ENCODE measurements around the gene UIMC1. TPM values are rescaled to one million over a fixed set of nuclear protein-coding genes. Genes with fewer than 3 reads are reported as not detected.

The UIMC1 gene
- total RNA-seq, 2 donors from 2014 or later, result 46.6 to 50.8 TPM

DNA sequence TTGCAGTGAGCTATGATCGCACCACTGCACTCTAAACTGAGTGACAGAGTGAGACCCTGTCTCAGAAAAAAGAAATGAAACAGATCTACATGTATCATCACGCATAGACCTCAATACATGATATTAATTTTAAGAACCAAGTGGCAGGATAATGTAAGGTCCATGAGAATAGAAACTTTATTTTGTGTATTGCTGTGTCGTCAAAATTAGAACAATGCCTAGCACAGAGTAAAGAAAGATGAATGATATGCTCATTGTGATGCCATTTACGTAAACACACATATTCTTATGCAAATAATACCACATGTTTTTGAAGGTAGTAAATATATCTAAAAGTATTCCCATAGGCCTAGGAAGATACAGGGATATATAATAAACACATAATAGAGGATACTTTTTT, 3.6 kb upstream of the UIMC1 start:
- TF ChIP-seq, protein P1, sequence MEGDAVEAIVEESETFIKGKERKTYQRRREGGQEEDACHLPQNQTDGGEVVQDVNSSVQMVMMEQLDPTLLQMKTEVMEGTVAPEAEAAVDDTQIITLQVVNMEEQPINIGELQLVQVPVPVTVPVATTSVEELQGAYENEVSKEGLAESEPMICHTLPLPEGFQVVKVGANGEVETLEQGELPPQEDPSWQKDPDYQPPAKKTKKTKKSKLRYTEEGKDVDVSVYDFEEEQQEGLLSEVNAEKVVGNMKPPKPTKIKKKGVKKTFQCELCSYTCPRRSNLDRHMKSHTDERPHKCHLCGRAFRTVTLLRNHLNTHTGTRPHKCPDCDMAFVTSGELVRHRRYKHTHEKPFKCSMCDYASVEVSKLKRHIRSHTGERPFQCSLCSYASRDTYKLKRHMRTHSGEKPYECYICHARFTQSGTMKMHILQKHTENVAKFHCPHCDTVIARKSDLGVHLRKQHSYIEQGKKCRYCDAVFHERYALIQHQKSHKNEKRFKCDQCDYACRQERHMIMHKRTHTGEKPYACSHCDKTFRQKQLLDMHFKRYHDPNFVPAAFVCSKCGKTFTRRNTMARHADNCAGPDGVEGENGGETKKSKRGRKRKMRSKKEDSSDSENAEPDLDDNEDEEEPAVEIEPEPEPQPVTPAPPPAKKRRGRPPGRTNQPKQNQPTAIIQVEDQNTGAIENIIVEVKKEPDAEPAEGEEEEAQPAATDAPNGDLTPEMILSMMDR (conservative IDR thresholded peaks at IDR 0.05), result no peak
- WGBS, 2 experiments (ENCODE audit: insufficient coverage in 1 of 2, insufficient read length in 1 of 2), result 98 to 100% methylated on average over 3 of the region's 4 CpGs
- Histone ChIP-seq H3K27me3 (ENCODE audit: control insufficient read depth, insufficient read depth, low read length, poor library complexity, severe bottlenecking) (no peaks in the 10 kb centered on the region), H3K4me3 (ENCODE audit: low read length) (no peak overlapping the region), H3K36me3 (ENCODE audit: control insufficient read depth, insufficient read depth, low read length) (no peaks in the 10 kb centered on the region), H3K9ac (ENCODE audit: extremely low read depth, low read length, poor library complexity, severe bottlenecking) (no peak overlapping the region), H3K4me1 (ENCODE audit: control insufficient read depth, insufficient read depth, low read length) (no peaks in the 10 kb centered on the region), H3K27ac (ENCODE audit: low read depth, low read length) (no peak overlapping the region), H3K9me3 (ENCODE audit: control insufficient read depth, low read length) (no peaks in the 10 kb centered on the region)
- no peak for DNase-seq
- Mint-ChIP-seq H3K27ac (no peak overlapping the region), H3K27me3 (ENCODE audit: insufficient read depth) (peaks cover 8% of the 10 kb centered on the region), H3K9me3 (no peaks in the 10 kb centered on the region), H3K4me3 (no peak overlapping the region), H3K36me3 (ENCODE audit: low read depth) (no peaks in the 10 kb centered on the region), H3K4me1 (peaks cover 5% of the 10 kb centered on the region)

DNA sequence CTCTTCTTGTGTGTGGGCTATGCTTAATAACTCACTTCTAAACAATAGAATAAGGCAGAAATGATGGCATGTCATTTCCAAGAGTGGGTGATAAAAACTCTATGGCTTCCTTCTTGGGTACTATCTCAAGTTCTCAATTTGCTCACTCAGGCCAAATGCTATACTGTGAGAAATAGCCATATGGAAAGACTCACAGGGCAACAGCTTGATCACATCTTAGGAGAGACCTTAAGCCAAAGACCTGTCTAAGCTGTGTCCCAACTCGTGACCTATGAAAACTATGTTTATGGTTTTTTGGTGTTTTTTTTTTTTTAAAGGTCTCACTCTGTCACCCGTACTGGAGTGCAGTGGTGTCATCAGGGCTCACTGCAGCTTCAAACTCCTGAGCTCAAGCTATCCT, 2.1 kb upstream of the UIMC1 start:
- Histone ChIP-seq H3K36me3 (ENCODE audit: control insufficient read depth, insufficient read depth, low read length) (no peaks in the 10 kb centered on the region), H3K9me3 (ENCODE audit: control insufficient read depth, low read length) (no peaks in the 10 kb centered on the region), H3K4me3 (ENCODE audit: low read length) (no peak overlapping the region), H3K9ac (ENCODE audit: extremely low read depth, low read length, poor library complexity, severe bottlenecking) (no peak overlapping the region), H3K27me3 (ENCODE audit: control insufficient read depth, insufficient read depth, low read length, poor library complexity, severe bottlenecking) (no peaks in the 10 kb centered on the region), H3K27ac (ENCODE audit: low read depth, low read length) (no peak overlapping the region), H3K4me1 (ENCODE audit: control insufficient read depth, insufficient read depth, low read length) (no peaks in the 10 kb centered on the region)
- Mint-ChIP-seq H3K4me1 (peaks cover 11% of the 10 kb centered on the region), H3K4me3 (no peak overlapping the region), H3K9me3 (no peaks in the 10 kb centered on the region), H3K27ac (no peak overlapping the region), H3K27me3 (ENCODE audit: insufficient read depth) (peaks cover 7% of the 10 kb centered on the region), H3K36me3 (ENCODE audit: low read depth) (no peaks in the 10 kb centered on the region)
- 95 to 100% methylated on average over 2 of the region's 2 CpGs for WGBS, 2 experiments (ENCODE audit: insufficient coverage in 1 of 2, insufficient read length in 1 of 2)
- DNase-seq, result no peak
- TF ChIP-seq, protein P1 (conservative IDR thresholded peaks at IDR 0.05), result no peak

DNA sequence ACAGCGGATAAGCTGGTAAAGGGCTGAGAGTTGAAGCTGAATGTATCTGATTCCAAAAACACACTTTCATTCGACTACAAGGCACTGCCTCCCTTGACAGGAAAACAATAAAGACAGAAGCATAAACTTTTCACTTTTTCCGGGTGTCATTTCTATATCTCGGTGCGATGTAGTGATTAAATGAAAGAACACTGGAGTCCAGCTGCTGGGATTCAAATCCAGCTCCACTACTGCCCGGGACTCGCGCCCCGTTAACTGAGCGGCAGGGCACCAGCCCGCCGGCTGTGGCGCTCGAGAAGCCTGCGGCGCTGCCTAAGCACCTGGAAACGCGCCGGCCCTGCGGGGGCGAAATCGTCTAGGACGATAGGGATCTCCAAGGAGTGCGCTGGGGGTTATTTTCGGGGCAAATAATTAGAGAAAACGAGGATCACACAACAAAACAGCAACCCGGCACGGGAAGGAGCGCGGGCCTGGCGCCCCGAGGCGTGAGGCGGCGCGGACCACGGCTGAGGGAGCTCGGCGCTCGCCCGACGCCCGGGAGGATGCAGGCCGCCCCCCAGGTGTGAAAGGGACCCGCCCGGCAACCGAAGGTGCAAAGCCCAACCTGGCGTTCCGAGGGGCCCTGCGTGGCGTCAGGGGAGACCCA, 837 bp downstream of the UIMC1 start:
- peaks cover 11% of the 10 kb centered on the region for H3K4me1 Mint-ChIP-seq
- Histone ChIP-seq H3K36me3 (ENCODE audit: control insufficient read depth, insufficient read depth, low read length) (peaks cover 5% of the 10 kb centered on the region), H3K9ac (ENCODE audit: extremely low read depth, low read length, poor library complexity, severe bottlenecking) (peak overlapping the region; percentile 91), H3K4me1 (ENCODE audit: control insufficient read depth, insufficient read depth, low read length) (no peaks in the 10 kb centered on the region), H3K27ac (ENCODE audit: low read depth, low read length) (peak overlapping the region; percentile 89), H3K4me3 (ENCODE audit: low read length) (peak overlapping the region; percentile 88), H3K9me3 (ENCODE audit: control insufficient read depth, low read length) (no peaks in the 10 kb centered on the region), H3K27me3 (ENCODE audit: control insufficient read depth, insufficient read depth, low read length, poor library complexity, severe bottlenecking) (no peaks in the 10 kb centered on the region)
- H3K27me3 Mint-ChIP-seq (ENCODE audit: insufficient read depth), result peaks cover 3% of the 10 kb centered on the region
- no peaks in the 10 kb centered on the region for H3K9me3 Mint-ChIP-seq
- H3K27ac Mint-ChIP-seq, result peak overlapping the region; percentile 96
- WGBS, 2 experiments (ENCODE audit: insufficient coverage in 1 of 2, insufficient read length in 1 of 2), result 1% methylated on average over 24 to 51 of the region's 51 CpGs
- TF ChIP-seq, protein P1 (conservative IDR thresholded peaks at IDR 0.05), result peak; percentile 69
- H3K4me3 Mint-ChIP-seq, result peak overlapping the region; percentile 86
- H3K36me3 Mint-ChIP-seq (ENCODE audit: low read depth), result peaks cover 5% of the 10 kb centered on the region
- peak; percentile 83 for DNase-seq
